8988T (cell line): Measurements from ENCODE around the gene PAK1IP1.
A peak's percentile ranks its signal among the peaks of the same experiment; 100 is the strongest.
"Not testable (repeated sequence)": the region's sequence is repeated elsewhere in the genome, so short reads cannot be mapped to it uniquely, and the experiment has no call there.

Experiments used
- DNase-seq: peaks from one replicate; pipeline ENCODE4 v3.0.0; 2011

The PAK1IP1 gene

GRCh38 chr6:10694302-10695085 is at the start of gene PAK1IP1, which contains the start of gene C6orf52:
PAK1IP1 (plus strand) TSS chr6:10694972; CDS start chr6:10694986, 14 bp downstream.
C6orf52 (minus strand) TSS chr6:10694616; CDS start chr6:10687550, 7,066 bp downstream.
- peak; percentile 61 for DNase-seq

- no peak for DNase-seq
Measured at GRCh38 chr6:10655508-10656055, 39.2 kb upstream of the PAK1IP1 start.

GRCh38 chr6:10658910-10659698 is 35.7 kb upstream of the PAK1IP1 start:
- DNase-seq = no peak

GRCh38 chr6:10659699-10660348 is 34.9 kb upstream of the PAK1IP1 start:
- DNase-seq = no peak

- not testable (repeated sequence) for DNase-seq
Measured at GRCh38 chr6:10660431-10661191, 34.2 kb upstream of the PAK1IP1 start.

- no peak for DNase-seq
Measured at GRCh38 chr6:10662207-10662606, 32.6 kb upstream of the PAK1IP1 start.

- DNase-seq = no peak
Measured at GRCh38 chr6:10662742-10663141, 32.0 kb upstream of the PAK1IP1 start.

- not testable (repeated sequence) for DNase-seq
Measured at GRCh38 chr6:10665595-10665994, 29.2 kb upstream of the PAK1IP1 start.

- DNase-seq = no peak
Measured at GRCh38 chr6:10668126-10668917, 26.4 kb upstream of the PAK1IP1 start.

GRCh38 chr6:10676403-10676802 is 18.4 kb upstream of the PAK1IP1 start:
- DNase-seq = no peak

GRCh38 chr6:10678456-10678855 is 16.3 kb upstream of the PAK1IP1 start:
- DNase-seq = no peak

- DNase-seq = no peak
Measured at GRCh38 chr6:10681795-10682194, 13.0 kb upstream of the PAK1IP1 start.

- no peak for DNase-seq
Measured at GRCh38 chr6:10682355-10682988, 12.3 kb upstream of the PAK1IP1 start.

- no peak for DNase-seq
Measured at GRCh38 chr6:10684618-10685017, 10.2 kb upstream of the PAK1IP1 start.

- no peak for DNase-seq
Measured at GRCh38 chr6:10685092-10685915, 9.5 kb upstream of the PAK1IP1 start.

GRCh38 chr6:10686901-10687300 is 7.9 kb upstream of the PAK1IP1 start:
- no peak for DNase-seq

- no peak for DNase-seq
Measured at GRCh38 chr6:10687582-10687981, 7.2 kb upstream of the PAK1IP1 start.

- no peak for DNase-seq
Measured at GRCh38 chr6:10690651-10691445, 3.9 kb upstream of the PAK1IP1 start.

- no peak for DNase-seq
Measured at GRCh38 chr6:10692965-10693538, 1.7 kb upstream of the PAK1IP1 start.
